Body of pancreas (tissue), 4 donors: Measurements from ENCODE around the gene SGO2. TPM values are rescaled to one million over a fixed set of nuclear protein-coding genes. Genes with fewer than 3 reads are reported as not detected.

Experiments used
- ATAC-seq: fragments of 150-250 bp; one replicate; pipeline ENCODE4 v1.9.1; 2016
- DNase-seq, 4 donors: peaks; one replicate each; pipeline ENCODE4 v3.0.0-alpha.2; 2019
- H3K27ac ChIP-seq, 4 donors: fragments of 200-600 bp; sonication (generic); 1 replicate in 3 of 4; 2 replicates in 1 of 4; pipeline versions ENCODE4 v1.5.1 to v1.6.1; 2016 to 2019; ENCODE audit warnings: mild to moderate bottlenecking in 1 of 4, mixed read lengths in 1 of 4, moderate library complexity in 1 of 4
- H3K27me3 ChIP-seq, 2 donors: fragments of 200-600 bp; sonication (generic); one replicate each; pipeline ENCODE4 v1.6.0; 2016; ENCODE audit warnings: mild to moderate bottlenecking in 1 of 2
- H3K36me3 ChIP-seq, 2 donors: fragments of 200-600 bp; sonication (generic); replicated peaks in 1 of 2; 2 replicates each; pipeline ENCODE4 v1.5.1; 2016; ENCODE audit warnings: low read depth in 2 of 2; ENCODE audit not compliant: insufficient read depth in 1 of 2
- H3K4me1 ChIP-seq: fragments of 200-600 bp; sonication (generic); one replicate; pipeline ENCODE4 v1.6.0; 2016
- H3K4me3 ChIP-seq, 2 donors: fragments of 200-600 bp; sonication (generic); 1 replicate in 1 of 2; 2 replicates in 1 of 2; pipeline ENCODE4 v1.5.1; 2016 to 2019
- H3K9me3 ChIP-seq, 3 donors: fragments of 200-600 bp; sonication (generic); 1 replicate in 2 of 3; 2 replicates in 1 of 3; pipeline ENCODE4 v1.5.1; 2016
- POLR2A ChIP-seq, 3 donors: fragments of 450-650 bp; IDR thresholded peaks; one replicate each; pipeline ENCODE4 v1.6.1; 2016; ENCODE audit warnings: antibody characterized with exemption in 3 of 3, mild to moderate bottlenecking in 2 of 3
- WGBS, 2 donors: methylation state at CpG; one replicate each; pipeline ENCODE4 v1.1.5; 2017; 5-methylcytosine and 5-hydroxymethylcytosine counted together
- intact Hi-C: fragments of 100-400 bp; cut with DNase I; formaldehyde crosslinking; loops from one replicate; pipeline ENCODE4 v1.15.1; 2023
- total RNA-seq, 2 donors: library from RNA; depleted of rRNA; stranded (reverse); fragments of >200 nt; gene quantifications; one replicate each; pipeline ENCODE4 v1.1.0, GENCODE V29; 2016
- TF ChIP-seq, protein P1 (sequence below), 7 experiments: fragments of 450-650 bp in 4 of 7; fragments of 200-600 bp in 3 of 7; sonication (generic) in 3 of 7; IDR thresholded peaks; one replicate each; pipeline ENCODE4 v1.5.1; 2016 to 2019; ENCODE audit warnings: antibody characterized with exemption in 7 of 7

The SGO2 gene
- total RNA-seq, 2 donors from 2014 or later, result 1.6 to 2.3 TPM

DNA sequence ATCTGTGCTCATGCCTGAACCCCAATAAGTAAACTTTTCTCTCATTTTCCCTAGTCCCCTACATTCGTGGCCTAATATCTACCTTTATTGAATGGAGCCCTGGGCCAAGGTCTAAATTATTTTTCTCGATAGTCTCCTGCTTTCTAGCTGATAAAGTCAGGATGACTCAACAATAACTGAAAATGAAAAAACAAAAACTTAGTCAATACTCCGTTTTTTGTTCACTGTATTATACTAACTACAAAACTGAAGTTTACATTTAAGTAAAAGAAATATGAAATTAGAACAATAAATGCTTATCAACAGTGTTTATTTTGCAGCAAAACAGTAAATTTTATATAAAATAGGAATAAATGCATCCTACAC, 92.0 kb downstream of the SGO2 start:
- Histone ChIP-seq H3K4me3 (no peak overlapping the region), H3K36me3 (peaks cover 0 to 6% of the 10 kb centered on the region in 2 donors), H3K9me3 (no peaks in the 10 kb centered on the region), H3K27ac (peak overlapping the region in 2 of 4 donors; percentile 8 to 23), H3K4me1 (peaks cover 40% of the 10 kb centered on the region), H3K27me3 (no peaks in the 10 kb centered on the region)
- TF ChIP-seq, protein P1, sequence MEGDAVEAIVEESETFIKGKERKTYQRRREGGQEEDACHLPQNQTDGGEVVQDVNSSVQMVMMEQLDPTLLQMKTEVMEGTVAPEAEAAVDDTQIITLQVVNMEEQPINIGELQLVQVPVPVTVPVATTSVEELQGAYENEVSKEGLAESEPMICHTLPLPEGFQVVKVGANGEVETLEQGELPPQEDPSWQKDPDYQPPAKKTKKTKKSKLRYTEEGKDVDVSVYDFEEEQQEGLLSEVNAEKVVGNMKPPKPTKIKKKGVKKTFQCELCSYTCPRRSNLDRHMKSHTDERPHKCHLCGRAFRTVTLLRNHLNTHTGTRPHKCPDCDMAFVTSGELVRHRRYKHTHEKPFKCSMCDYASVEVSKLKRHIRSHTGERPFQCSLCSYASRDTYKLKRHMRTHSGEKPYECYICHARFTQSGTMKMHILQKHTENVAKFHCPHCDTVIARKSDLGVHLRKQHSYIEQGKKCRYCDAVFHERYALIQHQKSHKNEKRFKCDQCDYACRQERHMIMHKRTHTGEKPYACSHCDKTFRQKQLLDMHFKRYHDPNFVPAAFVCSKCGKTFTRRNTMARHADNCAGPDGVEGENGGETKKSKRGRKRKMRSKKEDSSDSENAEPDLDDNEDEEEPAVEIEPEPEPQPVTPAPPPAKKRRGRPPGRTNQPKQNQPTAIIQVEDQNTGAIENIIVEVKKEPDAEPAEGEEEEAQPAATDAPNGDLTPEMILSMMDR (IDR thresholded peaks at IDR 0.05), result no peak
- no peak for TF ChIP-seq POLR2A (IDR thresholded peaks at IDR 0.05)
- DNase-seq (no peak), ATAC-seq (peak; percentile 6)
- intact Hi-C loops, result no loop called here
- 18 to 24% methylated on average over 3 of the region's 3 CpGs for WGBS, 2 donors

DNA sequence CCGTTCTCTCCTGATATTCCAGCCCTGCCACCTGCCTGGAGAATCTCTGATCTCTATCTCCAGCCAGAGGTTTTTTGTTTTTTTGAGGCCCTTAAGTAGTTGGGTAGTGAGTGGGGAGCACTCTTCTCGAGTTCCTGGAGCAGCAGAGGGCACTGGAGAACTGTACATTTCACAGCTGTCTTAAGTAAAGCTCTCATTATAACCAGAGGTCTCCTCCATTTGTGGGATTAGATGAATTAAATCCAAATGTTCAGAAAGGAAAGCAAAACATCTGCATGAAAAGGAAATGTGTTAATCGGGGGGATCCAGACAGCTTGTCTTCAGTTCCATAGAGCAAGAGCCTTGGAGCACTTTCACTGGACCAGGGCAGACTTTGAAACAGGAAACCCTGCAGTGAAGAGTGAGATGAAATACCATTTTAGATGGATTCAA, 92.6 kb downstream of the SGO2 start:
- DNase-seq (no peak), ATAC-seq (no peak)
- Histone ChIP-seq H3K27me3 (no peaks in the 10 kb centered on the region), H3K36me3 (peaks cover 0 to 9% of the 10 kb centered on the region in 2 donors), H3K4me1 (peaks cover 40% of the 10 kb centered on the region), H3K9me3 (no peaks in the 10 kb centered on the region), H3K27ac (peak overlapping the region in 2 of 4 donors; percentile 26 to 29), H3K4me3 (no peak overlapping the region)
- TF ChIP-seq POLR2A (IDR thresholded peaks at IDR 0.05), result no peak
- TF ChIP-seq, protein P1 (IDR thresholded peaks at IDR 0.05), result peak in 1 of 7 experiments; percentile 25
- intact Hi-C loops, result no loop called here
- 22 to 29% methylated on average over 3 of the region's 3 CpGs for WGBS, 2 donors

- Histone ChIP-seq H3K4me3 (no peak overlapping the region), H3K9me3 (no peaks in the 10 kb centered on the region), H3K36me3 (peaks cover 0 to 4% of the 10 kb centered on the region in 2 donors), H3K27me3 (no peaks in the 10 kb centered on the region), H3K27ac (peak overlapping the region in 2 of 4 donors; percentile 15 to 29), H3K4me1 (peaks cover 40% of the 10 kb centered on the region)
- TF ChIP-seq POLR2A (IDR thresholded peaks at IDR 0.05), result no peak
- TF ChIP-seq, protein P1 (IDR thresholded peaks at IDR 0.05), result no peak
- intact Hi-C loops, result no loop called here
- ATAC-seq, result peak; percentile 56
- peak; percentile 32 to 72 (median 58) for DNase-seq
- WGBS, 2 donors, result 6 to 7% methylated on average over 2 of the region's 2 CpGs
Measured at GRCh38 chr2:200619279-200619678, 93.3 kb downstream of the SGO2 start.

DNA sequence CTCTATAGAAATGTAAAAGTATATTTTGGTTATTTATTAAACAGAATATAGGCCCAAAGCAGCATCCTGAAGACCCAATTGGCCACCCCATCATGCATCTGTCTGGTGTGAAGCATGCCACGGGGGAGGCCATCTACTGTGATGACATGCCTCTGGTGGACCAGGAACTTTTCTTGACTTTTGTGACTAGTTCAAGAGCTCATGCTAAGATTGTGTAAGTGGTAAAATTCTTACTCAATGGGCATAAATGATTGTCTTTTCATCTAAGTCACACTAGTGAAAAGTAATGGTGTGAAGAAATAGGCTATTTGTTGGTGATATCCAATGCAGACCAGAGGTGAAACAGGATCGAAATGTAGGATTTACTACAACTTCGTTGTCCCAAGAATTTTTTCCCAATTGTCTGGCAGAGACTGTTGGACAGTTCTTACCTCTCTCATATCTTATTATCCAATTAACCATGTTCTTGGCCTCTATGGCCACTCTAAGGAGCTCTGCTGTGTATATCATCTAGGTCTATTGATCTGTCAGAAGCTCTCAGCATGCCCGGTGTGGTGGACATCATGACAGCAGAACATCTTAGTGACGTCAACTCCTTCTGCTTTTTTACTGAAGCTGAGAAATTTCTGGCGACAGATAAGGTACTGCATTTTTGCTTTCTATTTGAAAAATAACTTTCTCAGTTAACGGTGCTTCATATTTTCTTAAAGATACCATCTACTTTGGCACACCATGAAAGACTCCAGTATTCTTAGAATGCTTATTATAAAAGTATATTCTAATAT, 94.8 kb downstream of the SGO2 start:
- no peak overlapping the region for H3K4me3 ChIP-seq
- H3K27ac ChIP-seq, result no peak overlapping the region
- DNase-seq (no peak), ATAC-seq (no peak)
- H3K27me3 ChIP-seq, result no peaks in the 10 kb centered on the region
- peaks cover 33% of the 10 kb centered on the region for H3K4me1 ChIP-seq
- intact Hi-C loops, result no loop called here
- WGBS, 2 donors, result 88 to 92% methylated on average over 7 of the region's 7 CpGs
- no peak for TF ChIP-seq POLR2A (IDR thresholded peaks at IDR 0.05)
- TF ChIP-seq, protein P1 (IDR thresholded peaks at IDR 0.05), result no peak
- no peaks in the 10 kb centered on the region for H3K9me3 ChIP-seq
- peaks cover 0 to 3% of the 10 kb centered on the region in 2 donors for H3K36me3 ChIP-seq

DNA sequence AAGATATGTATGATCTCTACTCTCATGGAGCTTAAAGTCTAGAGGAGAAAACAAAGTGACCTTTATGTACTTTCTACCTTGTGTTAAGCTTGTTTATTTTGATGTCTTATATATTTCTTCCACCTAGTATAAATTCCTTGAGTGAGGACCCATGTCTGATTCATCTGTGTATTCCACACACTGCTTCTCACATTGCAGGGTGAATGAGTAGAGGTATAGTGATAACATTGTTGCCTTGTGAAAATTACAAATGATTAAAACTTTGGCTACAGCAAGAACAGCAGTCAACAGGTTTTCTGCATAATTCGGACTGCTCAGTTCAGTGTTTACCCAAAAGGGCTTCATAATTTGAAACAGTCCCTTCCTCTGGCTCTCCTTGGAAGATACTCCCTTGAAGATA, 96.1 kb downstream of the SGO2 start:
- 85 to 100% methylated on average over 1 of the region's 1 CpG for WGBS, 2 donors
- no peaks in the 10 kb centered on the region for H3K27me3 ChIP-seq

More for the DNA sequence above, 96.1 kb downstream of the SGO2 start:
- ATAC-seq (no peak), DNase-seq (no peak)
- TF ChIP-seq, protein P1 (IDR thresholded peaks at IDR 0.05), result no peak
- no peak for TF ChIP-seq POLR2A (IDR thresholded peaks at IDR 0.05)
- Histone ChIP-seq H3K4me1 (peaks cover 23% of the 10 kb centered on the region), H3K9me3 (no peaks in the 10 kb centered on the region), H3K27ac (no peak overlapping the region), H3K4me3 (no peak overlapping the region), H3K36me3 (peaks cover 0 to 10% of the 10 kb centered on the region in 2 donors)
- intact Hi-C loops, result no loop called here
